HG03432 (cell line): ENCODE measurements around the gene FIGNL1.
"Not testable (repeated sequence)": the region's sequence is repeated elsewhere in the genome, so short reads cannot be mapped to it uniquely, and the experiment has no call there.

Experiments
- ATAC-seq: cut with Tn5 transposase; IDR thresholded peaks from one replicate; pipeline ENCODE4 v1.9.1; 2021; ENCODE audit warnings: mild to moderate bottlenecking, moderate library complexity; ENCODE audit not compliant: unreplicated experiment

FIGNL1 gene

GRCh38 chr7:50472427-50472826 is 22.3 kb upstream of the FIGNL1 start:
- no peak for ATAC-seq

DNA sequence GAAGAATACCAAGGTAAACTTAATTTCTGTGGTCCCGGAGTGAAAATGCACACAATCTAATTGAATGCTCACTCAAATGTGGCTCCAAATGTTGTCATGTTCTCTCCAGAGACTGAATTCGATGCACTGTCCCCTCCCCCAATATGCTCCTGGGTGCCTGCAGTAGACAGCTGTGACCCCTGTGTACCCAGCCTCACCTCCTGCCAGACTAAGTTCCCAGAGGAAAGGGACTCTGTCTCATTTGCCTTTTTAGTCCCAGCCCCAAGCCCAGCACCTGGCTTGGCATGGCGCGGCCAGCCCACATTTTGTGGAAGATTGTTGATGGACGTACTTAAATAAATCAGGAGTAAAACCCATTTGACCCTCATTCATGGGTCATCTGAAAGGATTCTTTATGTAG is 21.8 kb upstream of the FIGNL1 start:
- no peak for ATAC-seq

- no peak for ATAC-seq
These were observed 20.4 kb upstream of the FIGNL1 start for GRCh38 chr7:50470250-50471163.

DNA sequence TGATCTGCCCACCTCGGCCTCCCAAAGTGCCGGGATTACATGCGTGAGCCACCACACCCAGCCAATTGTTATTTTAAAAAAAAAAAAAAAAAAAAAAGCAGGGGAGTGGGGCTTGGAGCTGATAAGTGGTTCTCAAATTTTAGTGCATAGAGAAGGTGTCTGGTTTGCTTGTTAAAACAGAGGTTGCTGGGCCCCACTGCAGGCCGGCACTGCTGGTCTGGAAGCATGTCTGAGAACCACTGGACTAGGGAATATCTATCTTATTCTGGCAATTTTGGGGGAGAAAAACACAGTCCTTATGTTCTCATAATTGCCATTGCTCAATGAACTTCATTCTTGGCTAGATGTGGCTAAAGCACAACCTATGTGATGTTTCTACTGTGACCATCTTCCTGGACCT is 19.0 kb upstream of the FIGNL1 start:
- ATAC-seq = no peak

- peak; percentile 91 for ATAC-seq
These were observed 17.9 kb upstream of the FIGNL1 start for GRCh38 chr7:50467817-50468610.

DNA sequence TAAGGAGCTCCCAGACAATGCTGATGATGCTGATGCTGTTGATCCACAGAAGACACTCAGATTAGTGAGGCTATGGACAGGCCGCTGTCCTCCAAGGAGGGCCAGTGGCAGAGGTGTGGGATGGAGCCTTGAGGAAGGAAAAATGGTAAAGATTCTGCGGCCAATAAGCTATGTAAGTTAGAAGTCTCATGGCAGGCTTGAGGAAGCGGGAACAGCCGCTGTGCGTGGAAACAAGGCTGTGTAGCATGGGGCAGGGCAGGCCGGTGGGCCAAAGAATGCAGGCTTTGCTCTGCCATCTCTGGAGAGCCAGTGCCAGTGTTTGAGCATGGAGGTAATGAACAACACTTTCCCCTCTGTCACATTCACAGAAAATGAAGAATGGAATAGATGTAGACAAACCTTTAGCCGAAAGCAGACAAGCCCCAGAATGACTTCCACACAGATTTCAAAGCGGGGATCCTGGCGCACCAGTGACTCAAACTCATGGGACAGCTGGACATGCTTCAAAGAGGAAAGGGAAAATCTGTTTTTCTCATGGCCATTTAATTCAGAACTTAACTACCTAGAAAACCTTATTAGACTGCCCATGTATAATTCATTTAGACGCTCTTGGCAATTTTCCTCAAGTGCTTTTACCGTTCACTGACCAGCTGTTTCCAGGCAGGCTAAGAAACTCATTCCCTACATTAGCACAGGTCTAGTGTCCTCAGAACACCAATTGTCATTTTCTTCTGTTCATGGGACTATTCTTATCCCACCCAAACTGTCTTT is 16.9 kb upstream of the FIGNL1 start:
- no peak for ATAC-seq

DNA sequence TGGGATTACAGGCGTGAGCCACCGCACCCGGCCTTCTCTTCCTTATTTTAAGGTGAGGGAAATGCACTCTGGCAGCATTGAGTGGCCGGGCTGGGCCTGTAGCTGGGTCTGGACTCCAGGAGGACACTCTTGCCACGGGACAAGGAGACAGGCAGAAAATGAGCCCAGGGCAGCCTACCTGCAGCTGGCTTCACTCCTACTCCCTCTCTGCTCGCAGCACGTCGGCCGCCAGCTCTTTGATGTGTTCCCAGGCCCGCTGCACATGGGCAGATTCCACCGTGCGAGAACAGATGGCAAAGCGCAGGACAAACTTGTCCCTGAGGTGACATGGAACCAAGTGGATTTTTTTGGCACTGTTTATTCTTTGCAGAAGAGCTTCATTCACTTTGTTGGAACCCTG is 12.9 kb upstream of the FIGNL1 start:
- ATAC-seq = no peak

DNA sequence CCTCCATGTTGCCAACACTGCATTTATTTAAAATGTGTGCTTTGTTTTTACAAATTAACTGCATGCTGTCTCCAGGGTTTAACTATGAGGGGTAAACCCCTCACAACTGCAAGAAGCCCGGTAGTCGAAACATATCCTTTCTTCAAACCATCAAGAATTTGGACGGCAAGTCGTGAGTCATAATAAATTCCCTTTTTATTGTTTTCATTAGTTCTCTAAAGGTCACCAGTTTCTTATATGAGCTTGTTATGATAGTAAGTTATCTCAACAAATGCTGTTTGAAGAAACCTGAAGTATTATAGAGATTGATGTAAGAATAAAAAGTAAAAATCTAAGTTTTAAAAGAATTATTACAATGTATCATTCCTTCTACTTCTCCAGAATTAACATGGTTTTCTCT is 12.2 kb upstream of the FIGNL1 start:
- ATAC-seq = no peak

DNA sequence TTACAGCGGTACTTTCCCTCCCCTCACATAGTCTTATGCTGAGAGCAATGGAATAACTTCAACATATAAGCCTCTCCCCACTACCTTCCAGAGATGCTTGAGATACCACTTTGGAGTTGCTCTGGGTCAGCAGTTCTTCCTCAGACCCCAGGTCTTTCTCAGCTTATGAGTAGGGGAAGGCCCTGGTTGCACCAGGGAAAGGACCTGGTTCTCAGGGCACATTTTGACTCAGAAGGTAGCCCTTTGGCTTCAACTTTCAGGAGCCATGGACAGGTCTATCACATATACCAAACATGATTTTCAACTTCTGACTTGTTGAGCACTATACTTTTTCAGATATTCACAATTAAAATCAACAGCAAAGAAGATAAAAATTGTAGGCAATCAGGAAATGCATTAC is 11.5 kb upstream of the FIGNL1 start:
- ATAC-seq = no peak

DNA sequence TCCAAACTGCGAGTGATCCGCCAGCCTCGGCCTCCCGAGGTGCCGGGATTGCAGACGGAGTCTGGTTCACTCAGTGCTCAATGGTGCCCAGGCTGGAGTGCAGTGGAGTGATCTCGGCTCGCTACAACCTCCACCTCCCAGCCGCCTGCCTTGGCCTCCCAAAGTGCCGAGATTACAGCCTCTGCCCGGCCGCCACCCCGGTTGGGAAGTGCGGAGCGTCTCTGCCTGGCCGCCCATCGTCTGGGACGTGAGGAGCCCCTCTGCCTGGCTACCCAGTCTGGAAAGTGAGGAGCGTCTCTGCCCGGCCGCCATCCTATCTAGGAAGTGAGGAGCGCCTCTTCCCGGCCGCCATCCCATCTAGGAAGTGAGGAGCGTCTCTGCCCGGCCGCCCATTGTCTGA is 9.0 kb upstream of the FIGNL1 start:
- ATAC-seq = not testable (repeated sequence)

- not testable (repeated sequence) for ATAC-seq
These were observed 8.5 kb upstream of the FIGNL1 start for GRCh38 chr7:50458651-50459050.

GRCh38 chr7:50456371-50457123 is 6.4 kb upstream of the FIGNL1 start:
- no peak for ATAC-seq

GRCh38 chr7:50455658-50456057 is 5.5 kb upstream of the FIGNL1 start:
- ATAC-seq = no peak

DNA sequence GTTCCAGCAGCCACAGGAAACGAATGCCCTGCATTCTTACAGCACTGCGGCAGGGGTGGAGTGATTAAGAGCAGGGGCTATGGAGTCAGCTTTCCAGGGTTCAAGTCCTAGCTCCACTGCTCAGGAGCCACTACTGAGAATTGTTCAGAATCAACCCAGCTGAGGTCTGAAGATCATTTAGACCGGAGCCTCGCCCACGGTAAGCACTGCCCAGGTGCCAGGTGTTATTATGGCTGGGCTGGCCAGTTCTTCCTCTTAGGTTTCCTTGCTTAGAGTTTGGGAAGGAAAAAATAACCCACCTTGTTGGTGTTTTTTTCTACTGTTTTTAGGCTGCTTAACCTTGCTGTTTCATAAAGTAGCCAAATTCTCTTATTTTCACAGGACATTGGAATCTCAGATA is 4.8 kb upstream of the FIGNL1 start:
- ATAC-seq = no peak

DNA sequence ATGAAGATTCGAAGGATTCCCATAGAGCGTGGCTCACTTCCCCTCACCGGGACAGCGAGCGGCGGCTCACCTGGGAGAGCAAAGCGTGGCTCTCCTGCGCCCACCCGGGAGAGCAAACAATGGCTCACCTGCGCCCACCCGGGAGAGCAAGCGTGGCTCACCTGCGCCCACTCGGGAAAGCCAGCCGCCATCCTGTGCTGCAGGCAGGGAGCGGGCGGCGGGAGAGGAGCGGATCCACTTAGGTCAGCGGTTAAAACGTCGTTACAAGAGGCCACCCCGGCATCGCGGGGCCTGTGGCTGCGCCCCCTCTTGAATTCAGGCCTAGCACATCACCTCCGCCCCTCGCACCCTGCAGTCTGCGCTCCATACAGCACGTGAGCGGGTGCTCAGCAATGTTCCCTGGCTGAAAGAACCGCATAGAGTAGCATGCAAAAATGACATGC is 461 bp upstream of the FIGNL1 start:
- ATAC-seq = no peak

DNA sequence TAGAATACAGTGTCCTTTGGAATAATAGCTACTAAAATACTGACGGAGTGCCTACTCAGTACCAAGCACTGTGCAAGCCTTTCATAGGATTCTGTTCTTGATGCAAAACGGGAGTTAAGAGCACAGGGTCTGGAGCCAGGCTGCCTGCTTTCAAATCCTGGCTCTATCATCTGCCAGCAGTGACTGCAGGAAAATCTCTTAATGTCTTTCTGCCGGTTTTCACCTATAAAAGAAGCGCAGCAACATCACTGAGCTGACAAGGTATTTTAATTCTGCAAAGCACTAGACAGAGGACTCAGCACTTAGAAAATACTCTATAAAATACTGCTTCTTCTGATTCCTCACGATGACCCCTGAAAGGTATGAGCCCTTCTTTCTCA is 659 bp downstream of the FIGNL1 start:
- no peak for ATAC-seq

GRCh38 chr7:50448823-50449222 is 1.3 kb downstream of the FIGNL1 start:
- ATAC-seq = peak; percentile 40

- peak; percentile 54 for ATAC-seq
These were observed 3.6 kb downstream of the FIGNL1 start for GRCh38 chr7:50446542-50446960.

GRCh38 chr7:50436133-50436806 is 13.9 kb downstream of the FIGNL1 start:
- ATAC-seq = no peak

DNA sequence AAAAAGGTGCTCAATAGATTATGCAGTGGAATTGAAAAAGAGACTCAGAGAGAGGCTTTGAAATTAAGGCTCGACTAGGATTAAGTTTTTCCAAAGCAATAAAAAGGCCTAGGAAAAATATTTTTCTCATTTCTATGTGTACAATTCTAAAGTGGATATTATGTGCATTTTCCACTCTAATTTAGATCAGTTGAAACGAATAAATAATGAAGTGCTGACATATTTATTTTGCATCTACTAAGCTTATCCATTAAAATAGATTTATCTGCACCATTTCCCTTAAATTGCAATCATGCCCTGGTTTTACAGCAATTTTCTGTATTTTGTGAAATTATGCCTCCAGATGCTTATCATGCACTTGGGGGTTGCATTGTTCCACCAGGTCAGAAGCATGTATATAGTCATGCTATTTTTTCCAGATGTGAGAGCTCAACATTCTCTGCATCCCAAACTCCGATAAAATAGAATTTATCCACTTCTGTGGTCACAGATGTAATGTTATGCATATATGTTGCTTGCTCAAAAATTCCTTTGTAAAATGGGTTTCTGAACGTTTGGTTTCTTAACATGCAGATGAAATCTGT is 18.3 kb downstream of the FIGNL1 start:
- no peak for ATAC-seq
